ENCODE measurements around the gene GPC6.

DNA sequence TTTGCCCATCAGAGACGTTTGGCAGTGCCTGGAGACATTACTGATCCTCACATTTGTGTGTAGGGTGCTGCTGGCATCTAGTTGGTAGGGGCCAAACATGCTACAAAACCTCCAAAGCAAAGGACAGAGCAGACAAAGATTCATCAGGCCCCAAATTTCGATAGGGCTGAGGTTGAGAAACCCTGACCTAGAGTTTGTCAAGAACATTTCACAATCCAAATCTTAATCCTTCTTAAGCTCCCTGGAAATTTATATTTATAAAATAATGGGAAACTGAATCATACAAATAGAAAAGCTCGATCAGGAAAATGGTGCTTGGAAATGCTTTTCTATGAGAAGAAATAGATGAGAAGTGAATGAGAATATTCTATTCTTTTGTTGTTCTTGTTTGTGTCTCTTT, 979.3 kb downstream of the GPC6 start:
- TF ChIP-seq, protein P1, sequence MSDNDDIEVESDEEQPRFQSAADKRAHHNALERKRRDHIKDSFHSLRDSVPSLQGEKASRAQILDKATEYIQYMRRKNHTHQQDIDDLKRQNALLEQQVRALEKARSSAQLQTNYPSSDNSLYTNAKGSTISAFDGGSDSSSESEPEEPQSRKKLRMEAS (IDR thresholded peaks at IDR 0.05; ENCODE audit: low read depth, low read length) = no peak
- no peak for TF ChIP-seq POLR2A (IDR thresholded peaks at IDR 0.05; ENCODE audit: extremely low read depth, insufficient read length)

Measured in NB4 (cell line).